Testis (tissue), 3 donors: Measurements from ENCODE around the gene RGS12. TPM values are rescaled to one million over a fixed set of nuclear protein-coding genes. Genes with fewer than 3 reads are reported as not detected.

Source experiments
- DNase-seq: peaks from one replicate; pipeline ENCODE4 v3.0.0-alpha.2; 2019
- H3K27ac ChIP-seq, 2 donors: fragments of 200-600 bp; sonication (generic); one replicate each; pipeline ENCODE4 v1.5.1; 2019
- H3K27me3 ChIP-seq: fragments of 200-600 bp; sonication (generic); one replicate; pipeline ENCODE4 v1.5.1; 2019
- H3K36me3 ChIP-seq: fragments of 200-600 bp; sonication (generic); one replicate; pipeline ENCODE4 v1.5.1; 2017; ENCODE audit warnings: low read depth; ENCODE audit errors: missing control alignments
- H3K4me1 ChIP-seq: fragments of 200-600 bp; sonication (generic); one replicate; pipeline ENCODE4 v1.5.1; 2019
- H3K4me3 ChIP-seq, 2 donors: fragments of 200-600 bp; sonication (generic); one replicate each; pipeline ENCODE4 v1.5.1; 2017 to 2019
- H3K9me3 ChIP-seq: fragments of 200-600 bp; sonication (generic); one replicate; pipeline ENCODE4 v1.5.1; 2017
- CTCF ChIP-seq, 3 experiments: fragments of 450-650 bp in 2 of 3; fragments of 200-600 bp in 1 of 3; sonication (generic) in 1 of 3; IDR thresholded peaks; one replicate each; pipeline ENCODE4 v1.5.1; 2016 to 2019; ENCODE audit warnings: antibody characterized with exemption in 3 of 3, mild to moderate bottlenecking in 2 of 3, moderate library complexity in 1 of 3
- POLR2A ChIP-seq: fragments of 450-650 bp; IDR thresholded peaks from one replicate; pipeline ENCODE4 v1.6.1; 2017; ENCODE audit warnings: antibody characterized with exemption, mild to moderate bottlenecking, moderate library complexity
- WGBS, 2 donors: methylation state at CpG; one replicate each; pipeline ENCODE4 v1.1.5; 2018; 5-methylcytosine and 5-hydroxymethylcytosine counted together
- intact Hi-C: fragments of 100-400 bp; cut with DNase I; formaldehyde crosslinking; loops from one replicate; pipeline ENCODE4 v1.15.1; 2023; ENCODE audit warnings: low total_unique reads
- polyA plus RNA-seq: library from polyadenylated mRNA; stranded (reverse); fragments of 350-450 nt; fragmentation: Illumina TruSeq; extraction: RNeasy Lipid Tissue Mini Kit (QIAGEN cat#74804); gene quantifications from one replicate; pipeline ENCODE4 v1.2.3, GENCODE V29; 2014; ENCODE audit warnings: low read depth, low replicate concordance; ENCODE audit not compliant: insufficient read depth
- total RNA-seq, 2 donors: library from RNA; depleted of rRNA; stranded (reverse); fragments of >200 nt; gene quantifications; one replicate each; pipeline ENCODE4 v1.2.3, GENCODE V29; 2016

RGS12 gene
- total and polyA plus RNA-seq, 3 donors from 2014 or later = 25.0 to 68.2 (median 39.0) TPM

- no peak overlapping the region for H3K27ac ChIP-seq
- no peaks in the 10 kb centered on the region for H3K36me3 ChIP-seq
- intact Hi-C loops = no loop called here
- H3K4me3 ChIP-seq = no peak overlapping the region
- WGBS, 2 donors = 91 to 93% methylated on average over 14 of the region's 14 CpGs
- DNase-seq = no peak
- no peaks in the 10 kb centered on the region for H3K27me3 ChIP-seq
- H3K9me3 ChIP-seq = no peaks in the 10 kb centered on the region
- no peak for TF ChIP-seq POLR2A
- TF ChIP-seq CTCF (IDR thresholded peaks at IDR 0.05) = no peak
- H3K4me1 ChIP-seq = no peaks in the 10 kb centered on the region
Measured at GRCh38 chr4:3336382-3337356, 43.8 kb downstream of the RGS12 start.

DNA sequence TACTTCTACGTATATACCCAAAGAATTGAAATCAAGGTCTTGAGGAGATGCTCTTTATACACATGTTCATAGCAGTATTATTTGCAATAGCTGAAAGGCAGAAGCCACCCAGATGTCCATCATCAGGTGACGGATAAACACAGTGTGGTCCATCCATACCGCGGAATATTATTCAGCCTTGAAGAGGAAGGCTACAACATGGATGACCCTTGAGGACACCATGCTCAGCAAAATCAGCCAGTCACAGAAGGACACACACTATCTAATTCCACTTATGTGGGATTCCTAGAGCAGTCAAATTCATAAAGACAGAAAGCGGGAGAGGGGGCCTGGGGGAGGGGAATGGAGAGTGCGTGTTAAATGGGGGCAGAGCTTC, 44.5 kb downstream of the RGS12 start:
- no peak overlapping the region for H3K4me3 ChIP-seq
- 98 to 99% methylated on average over 6 of the region's 6 CpGs for WGBS, 2 donors
- intact Hi-C loops = no loop called here
- no peaks in the 10 kb centered on the region for H3K27me3 ChIP-seq
- TF ChIP-seq POLR2A = no peak
- TF ChIP-seq CTCF (IDR thresholded peaks at IDR 0.05) = no peak
- no peak overlapping the region for H3K27ac ChIP-seq
- H3K4me1 ChIP-seq = no peaks in the 10 kb centered on the region
- H3K9me3 ChIP-seq = no peaks in the 10 kb centered on the region
- H3K36me3 ChIP-seq = no peaks in the 10 kb centered on the region
- DNase-seq = no peak

DNA sequence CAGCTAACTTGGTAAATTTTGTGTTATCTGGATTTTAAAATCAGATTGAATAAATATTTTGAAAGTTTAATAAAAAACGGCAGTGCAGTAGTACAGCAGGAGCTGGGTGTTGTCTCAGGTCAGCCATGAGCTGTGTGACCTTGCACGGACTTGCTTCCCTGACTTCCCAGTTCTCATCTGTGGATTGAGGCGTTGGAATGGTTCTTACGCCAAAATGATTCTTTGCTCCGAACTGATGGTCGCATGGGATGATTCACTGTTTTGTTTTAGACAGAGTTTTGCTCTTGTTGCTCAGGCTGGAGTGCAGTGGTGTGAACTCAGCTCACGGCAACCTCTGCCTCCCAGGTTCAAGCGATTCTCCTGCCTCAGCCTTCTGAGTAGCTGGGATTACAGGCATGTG, 45.0 kb downstream of the RGS12 start:
- H3K9me3 ChIP-seq = no peaks in the 10 kb centered on the region
- intact Hi-C loops = no loop called here
- H3K27ac ChIP-seq = no peak overlapping the region
- 83 to 90% methylated on average over 8 of the region's 8 CpGs for WGBS, 2 donors
- no peaks in the 10 kb centered on the region for H3K27me3 ChIP-seq
- H3K36me3 ChIP-seq = no peaks in the 10 kb centered on the region
- no peaks in the 10 kb centered on the region for H3K4me1 ChIP-seq
- DNase-seq = no peak
- TF ChIP-seq CTCF (IDR thresholded peaks at IDR 0.05) (no peak), POLR2A (no peak)
- H3K4me3 ChIP-seq = no peak overlapping the region

GRCh38 chr4:3338321-3338838, 45.6 kb downstream of the RGS12 start:
- H3K27ac ChIP-seq = no peak overlapping the region
- no peaks in the 10 kb centered on the region for H3K36me3 ChIP-seq
- intact Hi-C loops = no loop called here
- no peaks in the 10 kb centered on the region for H3K4me1 ChIP-seq
- TF ChIP-seq POLR2A (no peak), CTCF (IDR thresholded peaks at IDR 0.05) (no peak)
- 89 to 98% methylated on average over 11 to 13 of the region's 13 CpGs for WGBS, 2 donors
- H3K9me3 ChIP-seq = no peaks in the 10 kb centered on the region
- no peak for DNase-seq
- H3K4me3 ChIP-seq = no peak overlapping the region
- H3K27me3 ChIP-seq = no peaks in the 10 kb centered on the region
